MM.1S (cell line): ENCODE measurements around the gene USP38.

Experiments
- DNase-seq: peaks from one replicate; pipeline ENCODE4 v3.0.0-alpha.2; 2015
- H2AFZ ChIP-seq: fragments of 300-600 bp; sonication (generic); 2 replicates; pipeline ENCODE4 v1.6.0; 2016; ENCODE audit warnings: antibody characterized with exemption, low read length
- H3F3A ChIP-seq: fragments of 300-600 bp; sonication (generic); 2 replicates; pipeline ENCODE4 v1.6.1; 2016; ENCODE audit warnings: mild to moderate bottlenecking, antibody characterized with exemption, low read length, moderate library complexity, mixed read lengths; ENCODE audit not compliant: insufficient read depth
- H3K27ac ChIP-seq: fragments of 300-600 bp; sonication (generic); 2 replicates; pipeline ENCODE4 v1.5.1; 2016; ENCODE audit warnings: mild to moderate bottlenecking, low read length
- H3K27me3 ChIP-seq: fragments of 300-600 bp; sonication (generic); replicated peaks from 2 replicates; pipeline ENCODE4 v1.6.0; 2016; ENCODE audit warnings: low read length; ENCODE audit not compliant: insufficient read depth
- H3K36me3 ChIP-seq: fragments of 300-600 bp; sonication (generic); replicated peaks from 2 replicates; pipeline ENCODE4 v1.6.1; 2016; ENCODE audit warnings: mild to moderate bottlenecking, low read length, mixed read lengths; ENCODE audit not compliant: insufficient read depth
- H3K4me1 ChIP-seq: fragments of 300-600 bp; sonication (generic); 2 replicates; pipeline ENCODE4 v1.6.1; 2016; ENCODE audit warnings: low read length, mixed read lengths
- H3K4me2 ChIP-seq: fragments of 300-600 bp; sonication (generic); 2 replicates; pipeline ENCODE4 v1.6.0; 2016; ENCODE audit warnings: low read depth, low read length
- H3K4me3 ChIP-seq: fragments of 300-600 bp; sonication (generic); 2 replicates; pipeline ENCODE4 v1.5.1; 2016; ENCODE audit warnings: low read length, mixed read lengths
- H3K79me2 ChIP-seq: fragments of 300-600 bp; sonication (generic); 2 replicates; pipeline ENCODE4 v1.6.1; 2016; ENCODE audit warnings: mixed run types, low read length, mixed read lengths
- H3K9ac ChIP-seq: fragments of 300-600 bp; sonication (generic); 2 replicates; pipeline ENCODE4 v1.6.1; 2016; ENCODE audit warnings: low read length, mixed read lengths
- H3K9me2 ChIP-seq: fragments of 300-600 bp; sonication (generic); replicated peaks from 2 replicates; pipeline ENCODE4 v1.6.1; 2016; ENCODE audit warnings: mild to moderate bottlenecking, low read length, mixed read lengths; ENCODE audit not compliant: insufficient read depth
- H3K9me3 ChIP-seq: fragments of 300-600 bp; sonication (generic); replicated peaks from 2 replicates; pipeline ENCODE4 v1.6.1; 2016; ENCODE audit warnings: mild to moderate bottlenecking, low read length, mixed read lengths; ENCODE audit not compliant: insufficient read depth
- H4K20me1 ChIP-seq: fragments of 300-600 bp; sonication (generic); 2 replicates; pipeline ENCODE4 v1.6.1; 2016; ENCODE audit warnings: mild to moderate bottlenecking, low read length, moderate library complexity, mixed read lengths; ENCODE audit not compliant: insufficient read depth
- EZH2 ChIP-seq: fragments of 300-600 bp; sonication (generic); optimal IDR thresholded peaks from 2 replicates; pipeline ENCODE3; 2017; ENCODE audit warnings: low read depth, mild to moderate bottlenecking, antibody characterized with exemption, low read length, mixed read lengths
- EZH2phosphoT487 ChIP-seq: fragments of 300-600 bp; sonication (generic); IDR thresholded peaks from 2 replicates; pipeline ENCODE4 v1.6.1; 2018; ENCODE audit warnings: antibody characterized with exemption, low read length
- TF ChIP-seq, protein P1 (sequence below): fragments of 300-600 bp; sonication (generic); IDR thresholded peaks from 2 replicates; pipeline ENCODE4 v1.5.1; 2016; ENCODE audit warnings: antibody characterized with exemption, low read length, mixed read lengths

USP38 gene

DNA sequence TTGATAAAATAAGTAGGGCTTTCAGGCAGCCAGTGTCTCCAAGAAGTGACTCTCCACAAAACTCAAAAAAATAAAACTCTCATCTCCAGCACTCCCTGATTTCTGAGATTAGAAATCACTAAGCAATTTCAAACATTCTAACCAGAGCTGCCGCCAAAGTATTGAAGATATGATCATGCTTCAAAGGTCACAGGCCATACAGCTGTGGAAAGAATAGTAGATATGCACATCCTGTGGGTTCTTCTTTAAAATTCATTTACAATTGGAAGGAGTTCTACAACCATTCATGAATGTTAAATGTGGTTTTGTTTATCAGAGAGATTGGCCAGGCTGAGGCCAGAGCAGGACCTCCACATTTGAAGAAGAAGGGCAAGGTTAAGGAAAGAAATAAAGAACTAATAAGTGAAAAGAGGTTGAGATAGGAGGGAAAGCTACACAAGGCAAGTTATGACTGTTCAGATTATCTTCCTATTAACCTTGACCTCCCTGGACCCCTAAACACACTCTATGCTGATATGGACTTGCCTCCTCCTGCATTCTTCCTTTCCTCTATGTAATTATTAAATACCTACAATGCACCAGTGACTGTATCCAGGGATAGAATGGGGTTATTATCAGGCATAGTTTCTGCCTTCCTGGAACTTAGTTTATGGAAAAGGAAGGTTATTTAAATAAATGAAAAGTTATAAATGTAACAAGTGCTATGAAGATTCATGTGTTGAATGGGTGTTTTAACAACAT, 56.4 kb downstream of the USP38 start:
- Histone ChIP-seq H3K79me2 (no peaks in the 10 kb centered on the region), H3K9ac (no peak overlapping the region), H3K4me1 (no peaks in the 10 kb centered on the region), H3K9me2 (no peaks in the 10 kb centered on the region), H4K20me1 (no peaks in the 10 kb centered on the region), H2AFZ (no peak overlapping the region), H3K4me2 (no peak overlapping the region), H3K27ac (no peak overlapping the region), H3F3A (no peaks in the 10 kb centered on the region), H3K27me3 (no peaks in the 10 kb centered on the region), H3K9me3 (no peaks in the 10 kb centered on the region), H3K4me3 (no peak overlapping the region), H3K36me3 (no peaks in the 10 kb centered on the region)
- no peak for DNase-seq
- TF ChIP-seq EZH2 (no peak), EZH2phosphoT487 (no peak)
- TF ChIP-seq, protein P1, sequence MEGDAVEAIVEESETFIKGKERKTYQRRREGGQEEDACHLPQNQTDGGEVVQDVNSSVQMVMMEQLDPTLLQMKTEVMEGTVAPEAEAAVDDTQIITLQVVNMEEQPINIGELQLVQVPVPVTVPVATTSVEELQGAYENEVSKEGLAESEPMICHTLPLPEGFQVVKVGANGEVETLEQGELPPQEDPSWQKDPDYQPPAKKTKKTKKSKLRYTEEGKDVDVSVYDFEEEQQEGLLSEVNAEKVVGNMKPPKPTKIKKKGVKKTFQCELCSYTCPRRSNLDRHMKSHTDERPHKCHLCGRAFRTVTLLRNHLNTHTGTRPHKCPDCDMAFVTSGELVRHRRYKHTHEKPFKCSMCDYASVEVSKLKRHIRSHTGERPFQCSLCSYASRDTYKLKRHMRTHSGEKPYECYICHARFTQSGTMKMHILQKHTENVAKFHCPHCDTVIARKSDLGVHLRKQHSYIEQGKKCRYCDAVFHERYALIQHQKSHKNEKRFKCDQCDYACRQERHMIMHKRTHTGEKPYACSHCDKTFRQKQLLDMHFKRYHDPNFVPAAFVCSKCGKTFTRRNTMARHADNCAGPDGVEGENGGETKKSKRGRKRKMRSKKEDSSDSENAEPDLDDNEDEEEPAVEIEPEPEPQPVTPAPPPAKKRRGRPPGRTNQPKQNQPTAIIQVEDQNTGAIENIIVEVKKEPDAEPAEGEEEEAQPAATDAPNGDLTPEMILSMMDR: no peak

DNA sequence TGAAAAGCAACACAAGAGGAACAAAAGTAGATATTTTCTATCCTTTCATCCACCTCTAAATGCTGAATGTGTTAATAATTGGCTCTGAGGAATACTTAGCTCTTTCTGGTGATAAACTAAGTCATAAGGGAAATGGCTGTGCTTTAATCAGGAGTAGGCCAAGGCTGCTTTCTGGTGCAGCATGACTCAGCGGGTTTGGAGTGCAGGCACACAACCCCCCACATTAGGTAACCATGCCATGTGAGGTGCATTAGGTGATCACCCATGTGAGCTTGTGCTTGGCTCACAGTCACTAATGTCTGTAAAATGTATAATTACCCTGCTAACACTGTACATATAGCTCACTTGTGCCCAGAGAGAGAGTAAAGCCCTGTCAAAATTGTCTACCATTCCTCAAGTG, 57.2 kb downstream of the USP38 start:
- H3K36me3 ChIP-seq: no peaks in the 10 kb centered on the region
- no peaks in the 10 kb centered on the region for H3K9me2 ChIP-seq
- no peak overlapping the region for H3K9ac ChIP-seq
- no peaks in the 10 kb centered on the region for H3K79me2 ChIP-seq
- no peaks in the 10 kb centered on the region for H3F3A ChIP-seq
- H3K4me1 ChIP-seq: no peaks in the 10 kb centered on the region
- H2AFZ ChIP-seq: no peak overlapping the region
- DNase-seq: no peak
- H3K9me3 ChIP-seq: no peaks in the 10 kb centered on the region
- H3K4me2 ChIP-seq: no peak overlapping the region
- no peak overlapping the region for H3K27ac ChIP-seq
- H4K20me1 ChIP-seq: no peaks in the 10 kb centered on the region
- TF ChIP-seq EZH2phosphoT487 (no peak), EZH2 (no peak)
- TF ChIP-seq, protein P1: no peak
- H3K4me3 ChIP-seq: no peak overlapping the region
- no peaks in the 10 kb centered on the region for H3K27me3 ChIP-seq

DNA sequence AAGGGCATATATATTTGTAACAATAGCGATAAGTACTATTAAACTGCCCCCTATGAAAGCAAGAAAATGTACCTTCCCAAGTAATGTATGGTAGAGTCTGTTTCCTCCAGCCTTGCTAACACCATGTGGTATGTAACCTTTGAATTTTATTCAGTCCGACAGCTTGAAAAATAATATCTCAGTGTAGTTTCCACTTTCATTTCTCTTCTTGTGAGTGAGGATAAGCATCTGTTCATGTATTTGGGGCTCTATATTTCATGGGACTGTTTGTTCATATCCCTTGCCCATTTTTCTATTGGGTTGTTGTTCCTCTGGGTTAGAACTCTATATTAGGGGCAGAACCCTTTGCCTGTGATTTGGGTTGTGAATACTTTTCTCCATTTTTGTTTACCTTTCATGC, 58.3 kb downstream of the USP38 start:
- Histone ChIP-seq H3K36me3 (no peaks in the 10 kb centered on the region), H3K9me3 (no peaks in the 10 kb centered on the region), H3K27ac (no peak overlapping the region), H4K20me1 (no peaks in the 10 kb centered on the region), H3K4me2 (no peak overlapping the region), H3K9me2 (no peaks in the 10 kb centered on the region), H3K27me3 (no peaks in the 10 kb centered on the region), H3F3A (no peaks in the 10 kb centered on the region), H3K4me1 (no peaks in the 10 kb centered on the region), H3K4me3 (no peak overlapping the region), H3K79me2 (no peaks in the 10 kb centered on the region), H3K9ac (no peak overlapping the region), H2AFZ (no peak overlapping the region)
- TF ChIP-seq EZH2phosphoT487 (no peak), EZH2 (no peak)
- TF ChIP-seq, protein P1: no peak
- no peak for DNase-seq
